GM12892 (cell line): Measurements from ENCODE around the gene MVB12A.

Source experiments
- POLR2A ChIP-seq: IDR thresholded peaks from 2 replicates; pipeline ENCODE4 v1.6.1; 2011; ENCODE audit warnings: low read depth, low read length, control low read depth
- POLR2AphosphoS5 ChIP-seq: IDR thresholded peaks from 2 replicates; pipeline ENCODE4 v1.6.1; 2011; ENCODE audit warnings: low read depth, low read length, control low read depth

DNA sequence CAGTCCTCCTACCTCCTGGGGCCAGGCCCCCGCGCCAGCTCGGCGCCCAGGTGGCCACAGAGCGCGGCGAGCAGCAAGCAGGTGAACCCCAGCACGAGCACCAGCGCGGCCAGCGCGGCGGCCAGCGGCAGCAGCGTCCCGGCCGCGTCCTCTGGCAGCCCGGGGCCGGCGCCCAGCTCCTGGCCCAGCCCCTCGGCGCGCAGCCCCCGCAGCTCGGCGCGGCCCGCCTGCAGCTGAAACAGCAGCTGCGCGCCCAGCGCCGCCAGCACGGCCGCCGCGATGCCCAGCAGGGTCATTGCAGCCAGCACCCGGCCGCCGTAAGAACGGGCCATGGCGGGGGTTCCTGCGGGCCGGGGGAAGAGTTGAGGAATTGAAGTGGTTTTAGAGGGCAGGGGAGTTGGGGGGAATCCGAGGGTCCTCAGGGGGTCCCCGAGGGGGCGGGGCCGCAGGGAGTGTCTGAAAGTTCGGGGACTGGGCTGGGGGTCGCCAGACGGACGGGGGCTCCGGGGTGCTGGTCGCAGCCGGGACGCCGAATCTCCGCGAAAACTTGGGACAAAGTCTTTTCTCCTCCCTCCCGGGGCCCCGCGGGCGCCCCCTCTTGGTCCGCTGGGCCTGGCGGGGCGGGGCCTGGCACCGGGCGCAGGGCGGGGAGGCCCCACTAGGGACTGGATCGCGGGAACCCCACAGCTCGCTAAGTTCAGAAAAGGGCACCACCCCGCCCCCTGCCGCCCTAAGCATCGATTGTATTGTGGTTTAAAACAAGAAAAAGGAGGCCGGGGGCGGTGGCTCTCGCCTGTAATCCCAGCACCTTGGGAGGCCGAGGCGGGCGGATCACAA lies 28.5 kb downstream of the MVB12A start, which contains the start of gene TMEM221:
- TF ChIP-seq POLR2A: no peak
- TF ChIP-seq POLR2AphosphoS5: no peak
